Right atrium auricular region (tissue), 2 donors: ENCODE results near the gene NMU. TPM values are rescaled to one million over a fixed set of nuclear protein-coding genes. Genes with fewer than 3 reads are reported as not detected.
A peak's percentile ranks its signal among the peaks of the same experiment; 100 is the strongest.
"Not testable (repeated sequence)": the region's sequence is repeated elsewhere in the genome, so short reads cannot be mapped to it uniquely, and the experiment has no call there.

Experiments used
- DNase-seq: peaks from one replicate; pipeline ENCODE4 v3.0.0-alpha.2; 2019; ENCODE audit warnings: low spot score
- H3K27ac ChIP-seq, 2 donors: fragments of 200-600 bp; sonication (generic); 1 replicate in 1 of 2; 2 replicates in 1 of 2; pipeline ENCODE4 v1.5.1; 2016 to 2019
- H3K27me3 ChIP-seq, 2 donors: fragments of 200-600 bp; sonication (generic); one replicate each; pipeline versions ENCODE4 v1.5.1 to v1.6.0; 2017 to 2019
- H3K36me3 ChIP-seq: fragments of 200-600 bp; sonication (generic); one replicate; pipeline ENCODE4 v1.5.1; 2016
- H3K4me1 ChIP-seq, 2 donors: fragments of 200-600 bp; sonication (generic); one replicate each; pipeline versions ENCODE4 v1.5.1 to v1.6.0; 2017 to 2019
- H3K4me3 ChIP-seq, 2 donors: fragments of 200-600 bp; sonication (generic); 1 replicate in 1 of 2; 2 replicates in 1 of 2; pipeline ENCODE4 v1.5.1; 2017 to 2019; ENCODE audit warnings: mild to moderate bottlenecking in 1 of 2, moderate library complexity in 1 of 2
- H3K9me3 ChIP-seq, 2 donors: fragments of 200-600 bp; sonication (generic); one replicate each; pipeline ENCODE4 v1.5.1; 2019
- CTCF ChIP-seq, 2 donors: fragments of 200-600 bp; sonication (generic); IDR thresholded peaks; one replicate each; pipeline ENCODE4 v1.5.1; 2019; ENCODE audit warnings: antibody characterized with exemption in 2 of 2
- total RNA-seq, 2 donors: library from RNA; depleted of rRNA; stranded (reverse); fragments of >200 nt; gene quantifications; one replicate each; pipeline ENCODE4 v1.1.0, GENCODE V29; 2016

The NMU gene
- total RNA-seq, 2 donors from 2014 or later: 0.47 TPM; not detected in 1

GRCh38 chr4:55553441-55554201 is 82.5 kb downstream of the NMU start:
- H3K4me1 ChIP-seq: no peaks in the 10 kb centered on the region
- no peak overlapping the region for H3K27ac ChIP-seq
- H3K27me3 ChIP-seq: no peaks in the 10 kb centered on the region
- H3K9me3 ChIP-seq: no peaks in the 10 kb centered on the region
- H3K36me3 ChIP-seq: no peaks in the 10 kb centered on the region
- no peak for TF ChIP-seq CTCF (IDR thresholded peaks at IDR 0.05)
- no peak for DNase-seq
- H3K4me3 ChIP-seq: peak overlapping the region in 1 of 2 donors; percentile 19

GRCh38 chr4:55551964-55552363 is 84.1 kb downstream of the NMU start:
- not testable (repeated sequence) for H3K27me3 ChIP-seq, H3K36me3 ChIP-seq, DNase-seq, H3K9me3 ChIP-seq, H3K4me3 ChIP-seq, H3K27ac ChIP-seq, H3K4me1 ChIP-seq

GRCh38 chr4:55549888-55550287 is 86.2 kb downstream of the NMU start:
- H3K4me1 ChIP-seq: peaks cover 0 to 12% of the 10 kb centered on the region in 2 donors
- H3K4me3 ChIP-seq: no peak overlapping the region
- no peak for DNase-seq
- no peaks in the 10 kb centered on the region for H3K27me3 ChIP-seq
- no peaks in the 10 kb centered on the region for H3K9me3 ChIP-seq
- H3K27ac ChIP-seq: no peak overlapping the region
- TF ChIP-seq CTCF (IDR thresholded peaks at IDR 0.05): no peak
- H3K36me3 ChIP-seq: no peaks in the 10 kb centered on the region

DNA sequence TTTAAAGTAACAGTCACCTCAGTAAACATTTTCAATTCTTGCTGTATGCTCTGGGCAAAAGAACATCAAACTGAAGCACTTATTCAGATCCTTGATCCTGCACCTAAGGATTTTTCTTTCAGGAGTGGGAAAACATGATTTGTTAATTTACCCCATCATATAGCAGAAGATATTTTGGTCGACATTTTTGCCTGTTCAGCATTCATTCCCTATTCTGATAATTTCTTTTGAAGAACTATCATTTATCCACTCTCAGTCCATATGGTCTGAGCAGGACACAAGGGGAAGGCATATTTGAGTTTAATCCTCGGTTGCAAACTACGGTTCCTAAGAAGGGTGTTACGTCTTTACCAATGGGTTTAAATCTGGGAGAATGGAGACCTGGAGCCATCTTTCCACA is 88.2 kb downstream of the NMU start:
- DNase-seq: no peak
- H3K27me3 ChIP-seq: no peaks in the 10 kb centered on the region
- no peaks in the 10 kb centered on the region for H3K36me3 ChIP-seq
- peak overlapping the region in 1 of 2 donors; percentile 96 for H3K4me3 ChIP-seq
- H3K4me1 ChIP-seq: peaks cover 0 to 17% of the 10 kb centered on the region in 2 donors
- peak overlapping the region; percentile 99 for H3K27ac ChIP-seq
- TF ChIP-seq CTCF (IDR thresholded peaks at IDR 0.05): no peak
- no peaks in the 10 kb centered on the region for H3K9me3 ChIP-seq

DNA sequence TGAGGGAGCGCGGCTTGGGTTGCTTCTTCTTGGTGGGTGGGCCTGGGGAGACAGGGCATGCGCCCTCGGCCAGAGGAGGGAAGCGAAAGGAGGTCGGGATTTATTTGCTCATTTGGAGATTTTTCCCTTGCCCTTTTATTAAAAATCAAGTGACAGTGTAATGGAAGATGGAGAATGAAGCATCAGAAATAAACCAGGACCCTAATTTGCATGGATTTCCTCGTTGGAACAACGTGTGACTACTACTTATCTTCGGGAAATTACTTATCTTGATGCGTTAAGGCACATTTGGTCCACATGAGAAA is 88.7 kb downstream of the NMU start:
- no peak for DNase-seq

More for the DNA sequence above, 88.7 kb downstream of the NMU start:
- no peaks in the 10 kb centered on the region for H3K9me3 ChIP-seq
- no peak for TF ChIP-seq CTCF (IDR thresholded peaks at IDR 0.05)
- H3K36me3 ChIP-seq: no peaks in the 10 kb centered on the region
- H3K27ac ChIP-seq: peak overlapping the region; percentile 99
- peaks cover 0 to 17% of the 10 kb centered on the region in 2 donors for H3K4me1 ChIP-seq
- peak overlapping the region; percentile 88 to 96 for H3K4me3 ChIP-seq
- H3K27me3 ChIP-seq: no peaks in the 10 kb centered on the region
